Activated naive CD8-positive, alpha-beta T cell treated with anti-CD3 and anti-CD28 coated beads, Interleukin-2, amount 10 ng/mL, durations not matched to agents 7 days and 5 days (primary cell): ENCODE measurements around the gene CCDC146. TPM values are rescaled to one million over a fixed set of nuclear protein-coding genes. Genes with fewer than 3 reads are reported as not detected.
"Not testable (repeated sequence)": the region's sequence is repeated elsewhere in the genome, so short reads cannot be mapped to it uniquely, and the experiment has no call there.

Experiments used
- ATAC-seq: fragments of 150-1000 bp; cut with Tn5 transposase; one replicate; pipeline ENCODE4 v1.10.0; 2021; ENCODE audit warnings: low read depth, moderate library complexity
- POLR2A ChIA-PET: fragments of 350-600 bp; sonication (Branson Sonifier 250); formaldehyde crosslinking; loops from one replicate; lab custom pipeline; 2021; ENCODE audit warnings: antibody characterized with exemption; lab: Charles Lee
- DNase-seq: peaks from one replicate; pipeline ENCODE4 v3.0.0; 2021
- H3K27ac Mint-ChIP-seq: one replicate; pipeline ENCODE4 v1.8.0; 2022; ENCODE audit warnings: mild to moderate bottlenecking, mixed read lengths
- H3K27me3 Mint-ChIP-seq: one replicate; pipeline ENCODE4 v1.8.0; 2022; ENCODE audit warnings: mild to moderate bottlenecking, moderate library complexity, mixed read lengths
- H3K36me3 Mint-ChIP-seq: one replicate; pipeline ENCODE4 v1.8.0; 2021; ENCODE audit warnings: mild to moderate bottlenecking, mixed read lengths
- H3K4me1 Mint-ChIP-seq: one replicate; pipeline ENCODE4 v1.8.0; 2021; ENCODE audit warnings: mixed read lengths
- H3K4me3 Mint-ChIP-seq: one replicate; pipeline ENCODE4 v1.8.0; 2022; ENCODE audit warnings: mild to moderate bottlenecking, moderate library complexity, mixed read lengths
- H3K9me3 Mint-ChIP-seq: one replicate; pipeline ENCODE4 v1.8.0; 2021; ENCODE audit warnings: mixed read lengths
- total RNA-seq, 2 experiments: library from RNA; stranded (reverse); gene quantifications; one replicate each; pipeline ENCODE4 v1.2.3, GENCODE V29; 2021

Gene CCDC146
- total RNA-seq = 10 to 100 TPM in 1 of 2 experiments, 1 to 10 TPM in 1; 9.9 to 10.8 TPM

GRCh38 chr7:77121860-77122681 is at the start of gene CCDC146:
Gene CCDC146, plus strand, starts transcription at chr7:77122615. Its CDS starts 45,054 bp downstream, at chr7:77167669.
- H3K27ac Mint-ChIP-seq = peak within 1 kb of the TSS; percentile 63
- peak within 1 kb of the TSS; percentile 93 for H3K4me3 Mint-ChIP-seq
- POLR2A ChIA-PET = interaction anchor here (0.9 to 1.0 kb wide), 2 partner anchors 121 to 125 kb away, joined by 3 read pairs; no protein-coding TSS in a partner anchor
- peaks cover 13% of the 10 kb centered on the region for H3K4me1 Mint-ChIP-seq
- DNase-seq = peak; percentile 85
- H3K9me3 Mint-ChIP-seq, H3K36me3 Mint-ChIP-seq, H3K27me3 Mint-ChIP-seq: not testable (repeated sequence)
- peak; percentile 99 for ATAC-seq

DNA sequence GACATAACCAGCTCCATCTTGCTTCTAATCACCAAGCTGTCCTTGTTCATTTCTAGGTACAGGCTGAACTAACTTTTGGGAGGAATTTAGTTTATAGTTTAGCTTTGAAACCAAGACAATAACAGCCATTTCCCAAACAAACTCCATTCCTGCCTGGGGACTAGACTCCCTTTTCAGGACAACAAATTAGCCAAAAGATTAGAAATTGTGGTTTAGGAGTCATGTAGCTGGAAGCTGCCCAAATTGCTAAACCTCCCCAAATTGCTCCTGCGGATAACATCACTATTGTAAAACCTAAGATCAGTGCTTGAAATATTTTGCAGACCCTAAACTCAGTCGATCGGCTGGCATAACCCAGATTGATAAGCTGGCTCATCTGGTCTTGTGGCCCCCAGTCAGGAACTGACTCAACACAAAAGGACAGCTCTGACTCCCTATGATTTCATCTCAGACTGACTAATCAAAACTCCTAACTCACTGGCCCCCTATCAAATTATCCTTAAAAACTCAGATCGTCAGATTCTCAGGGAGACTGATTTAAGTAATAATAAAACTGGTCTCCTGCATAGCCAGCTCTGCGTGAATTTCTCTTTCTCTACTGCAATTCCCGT is 47.5 kb upstream of the CCDC146 start:
- H3K9me3 Mint-ChIP-seq, H3K27ac Mint-ChIP-seq, DNase-seq, H3K4me3 Mint-ChIP-seq, ATAC-seq, H3K4me1 Mint-ChIP-seq, POLR2A ChIA-PET, H3K27me3 Mint-ChIP-seq: not testable (repeated sequence)
- H3K36me3 Mint-ChIP-seq = peaks cover 26% of the 10 kb centered on the region

GRCh38 chr7:77077060-77077459 is 45.4 kb upstream of the CCDC146 start:
- not testable (repeated sequence) for ATAC-seq, H3K4me3 Mint-ChIP-seq

DNA sequence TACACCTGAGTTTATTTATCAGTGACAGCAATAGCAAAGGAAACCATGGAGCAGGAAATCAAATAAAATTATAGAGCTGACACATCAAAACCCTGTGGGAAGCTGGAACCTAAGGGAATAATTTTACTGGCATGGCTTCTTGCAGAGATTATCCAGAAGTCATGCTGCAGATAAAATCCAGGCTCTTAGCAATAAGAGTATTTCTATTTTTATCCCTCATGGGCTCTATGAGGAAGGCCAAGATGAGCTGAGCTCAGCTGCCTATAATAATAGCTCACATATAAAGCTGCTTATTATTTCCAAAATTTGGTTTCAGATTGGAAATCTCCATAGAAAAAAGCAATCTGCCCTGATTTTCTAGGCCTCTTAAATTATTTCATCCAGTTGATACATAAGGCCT is 43.3 kb upstream of the CCDC146 start:
- H3K27ac Mint-ChIP-seq = not testable (repeated sequence)

More at GRCh38 chr7:77077060-77077459, 45.4 kb upstream of the CCDC146 start:
- H3K9me3 Mint-ChIP-seq, H3K27ac Mint-ChIP-seq, POLR2A ChIA-PET, H3K4me1 Mint-ChIP-seq, H3K27me3 Mint-ChIP-seq, DNase-seq: not testable (repeated sequence)
- peaks cover 15% of the 10 kb centered on the region for H3K36me3 Mint-ChIP-seq

GRCh38 chr7:77079624-77080023 is 42.8 kb upstream of the CCDC146 start:
- POLR2A ChIA-PET, H3K27me3 Mint-ChIP-seq, H3K4me1 Mint-ChIP-seq, H3K36me3 Mint-ChIP-seq, H3K4me3 Mint-ChIP-seq, H3K9me3 Mint-ChIP-seq, ATAC-seq, H3K27ac Mint-ChIP-seq, DNase-seq: not testable (repeated sequence)

More for the DNA sequence above, 43.3 kb upstream of the CCDC146 start:
- H3K4me3 Mint-ChIP-seq, POLR2A ChIA-PET, H3K4me1 Mint-ChIP-seq, ATAC-seq, H3K27me3 Mint-ChIP-seq, H3K9me3 Mint-ChIP-seq, DNase-seq: not testable (repeated sequence)
- H3K36me3 Mint-ChIP-seq = peaks cover 11% of the 10 kb centered on the region

DNA sequence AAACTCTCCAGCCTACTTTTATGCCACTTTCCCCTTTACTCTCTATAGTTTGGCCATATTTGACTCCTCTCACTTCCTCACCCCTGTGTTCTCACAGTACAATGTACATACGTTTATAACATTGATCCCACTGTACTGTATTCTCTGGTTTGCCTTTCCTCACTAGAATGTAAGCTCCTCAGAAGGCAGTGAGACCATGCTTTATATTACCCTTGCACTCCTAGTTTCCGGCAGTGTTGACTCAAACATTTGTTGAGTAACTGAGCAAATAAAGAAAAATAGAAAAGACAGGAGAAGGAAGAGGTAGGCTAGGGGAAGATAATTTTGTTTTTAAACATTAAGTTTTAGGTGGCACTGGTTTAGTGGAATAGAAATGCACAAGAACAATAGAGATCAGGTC is 42.2 kb upstream of the CCDC146 start:
- DNase-seq, POLR2A ChIA-PET, H3K4me1 Mint-ChIP-seq, H3K4me3 Mint-ChIP-seq, H3K36me3 Mint-ChIP-seq, H3K27ac Mint-ChIP-seq, ATAC-seq, H3K27me3 Mint-ChIP-seq, H3K9me3 Mint-ChIP-seq: not testable (repeated sequence)

GRCh38 chr7:77082192-77082591 is 40.2 kb upstream of the CCDC146 start:
- POLR2A ChIA-PET, DNase-seq, H3K4me3 Mint-ChIP-seq, H3K27ac Mint-ChIP-seq, H3K36me3 Mint-ChIP-seq, H3K4me1 Mint-ChIP-seq, ATAC-seq, H3K27me3 Mint-ChIP-seq, H3K9me3 Mint-ChIP-seq: not testable (repeated sequence)

DNA sequence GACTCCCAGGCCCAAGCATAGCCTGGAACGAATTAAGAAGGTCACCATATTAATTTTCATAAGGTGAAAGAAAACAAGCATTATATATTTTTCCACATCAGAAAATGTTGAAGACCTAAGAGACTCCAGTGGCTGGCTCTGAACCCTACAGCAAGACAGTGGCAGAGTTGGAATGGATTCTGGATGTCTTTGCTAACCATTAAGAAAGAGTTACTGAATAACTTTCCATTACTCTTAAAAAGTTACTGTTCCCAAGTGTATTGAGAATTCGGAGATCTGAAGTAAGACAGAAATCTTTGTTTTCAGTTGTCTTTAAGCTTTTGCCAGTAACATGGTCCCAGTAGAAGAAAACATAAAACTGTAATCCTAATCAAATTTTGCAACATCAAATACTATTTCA is 30.1 kb upstream of the CCDC146 start:
- H3K36me3 Mint-ChIP-seq, H3K4me3 Mint-ChIP-seq, H3K4me1 Mint-ChIP-seq, H3K9me3 Mint-ChIP-seq, POLR2A ChIA-PET, H3K27ac Mint-ChIP-seq, H3K27me3 Mint-ChIP-seq, ATAC-seq, DNase-seq: not testable (repeated sequence)

- H3K4me1 Mint-ChIP-seq, H3K27ac Mint-ChIP-seq, H3K9me3 Mint-ChIP-seq, H3K27me3 Mint-ChIP-seq, ATAC-seq, H3K36me3 Mint-ChIP-seq, DNase-seq, H3K4me3 Mint-ChIP-seq, POLR2A ChIA-PET: not testable (repeated sequence)
Observed at GRCh38 chr7:77100501-77100900, 21.9 kb upstream of the CCDC146 start.

DNA sequence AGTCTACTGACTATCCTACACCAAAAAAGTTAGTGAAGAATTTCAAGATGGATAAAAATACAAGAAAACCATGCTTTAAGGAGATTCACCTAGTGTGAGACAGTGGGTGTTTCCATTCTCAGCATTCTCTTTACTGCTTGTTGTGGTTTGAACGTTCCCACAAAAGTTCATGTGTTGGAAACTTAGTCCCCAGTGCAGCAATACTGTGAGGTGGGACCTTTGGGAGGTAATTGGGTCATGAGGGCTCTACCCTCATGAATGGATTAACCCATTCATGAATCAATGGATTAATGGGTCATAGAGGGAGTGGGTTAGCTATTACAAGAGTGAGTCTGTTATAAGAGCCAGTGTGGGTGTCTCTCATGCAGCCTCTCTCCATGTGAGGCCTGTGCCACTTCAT is 21.2 kb upstream of the CCDC146 start:
- DNase-seq, POLR2A ChIA-PET, H3K4me1 Mint-ChIP-seq, ATAC-seq, H3K9me3 Mint-ChIP-seq, H3K27ac Mint-ChIP-seq, H3K27me3 Mint-ChIP-seq, H3K36me3 Mint-ChIP-seq, H3K4me3 Mint-ChIP-seq: not testable (repeated sequence)

GRCh38 chr7:77102671-77103070 is 19.7 kb upstream of the CCDC146 start:
- DNase-seq, ATAC-seq, POLR2A ChIA-PET, H3K27me3 Mint-ChIP-seq, H3K36me3 Mint-ChIP-seq, H3K27ac Mint-ChIP-seq, H3K9me3 Mint-ChIP-seq, H3K4me3 Mint-ChIP-seq, H3K4me1 Mint-ChIP-seq: not testable (repeated sequence)

DNA sequence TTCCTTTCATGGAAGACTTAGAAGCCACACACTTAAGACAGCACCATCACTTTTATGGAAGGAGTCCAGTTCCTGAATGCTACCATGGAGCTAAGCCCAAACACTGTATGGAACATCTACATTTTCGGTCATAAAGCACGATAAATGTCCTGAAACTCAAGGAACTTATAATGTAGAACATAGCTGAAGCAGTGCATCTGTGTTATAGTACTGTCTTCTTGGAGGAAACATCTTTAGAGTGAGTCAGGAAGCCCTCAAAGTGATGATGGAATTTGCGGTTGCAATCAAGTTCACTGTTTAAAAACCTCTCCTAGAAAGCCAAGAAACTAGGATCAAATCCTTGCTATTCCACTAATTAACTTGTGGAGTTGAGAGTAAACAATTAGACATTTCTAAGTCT is 16.5 kb upstream of the CCDC146 start:
- DNase-seq, POLR2A ChIA-PET, H3K27ac Mint-ChIP-seq, ATAC-seq, H3K9me3 Mint-ChIP-seq, H3K36me3 Mint-ChIP-seq, H3K4me3 Mint-ChIP-seq, H3K4me1 Mint-ChIP-seq, H3K27me3 Mint-ChIP-seq: not testable (repeated sequence)

DNA sequence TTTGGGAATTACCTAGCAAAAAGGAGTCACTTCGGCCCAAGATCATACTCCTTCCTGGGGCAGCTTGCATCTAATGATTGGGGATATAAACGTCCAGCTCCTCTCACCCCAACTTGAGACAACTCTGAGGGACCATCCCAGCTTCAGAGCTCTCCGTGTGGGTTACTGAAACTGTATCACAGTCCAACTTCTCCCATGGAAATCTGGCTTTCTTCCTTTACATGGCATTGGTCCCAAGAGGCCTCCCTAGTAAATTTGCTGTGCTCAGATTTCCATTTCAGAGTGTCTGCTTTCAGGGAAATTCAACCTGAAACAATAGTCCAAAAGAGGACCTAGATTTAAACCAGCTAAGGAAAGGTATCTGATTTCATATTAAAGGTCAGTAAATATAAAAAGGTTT is 14.8 kb upstream of the CCDC146 start:
- DNase-seq, POLR2A ChIA-PET, H3K4me3 Mint-ChIP-seq, H3K4me1 Mint-ChIP-seq, H3K36me3 Mint-ChIP-seq, H3K27ac Mint-ChIP-seq, H3K9me3 Mint-ChIP-seq, ATAC-seq, H3K27me3 Mint-ChIP-seq: not testable (repeated sequence)

- H3K27ac Mint-ChIP-seq, H3K9me3 Mint-ChIP-seq, ATAC-seq, H3K36me3 Mint-ChIP-seq, H3K4me3 Mint-ChIP-seq, DNase-seq, POLR2A ChIA-PET, H3K4me1 Mint-ChIP-seq, H3K27me3 Mint-ChIP-seq: not testable (repeated sequence)
Observed at GRCh38 chr7:77108362-77108761, 14.1 kb upstream of the CCDC146 start.
